Measurements from ENCODE around the gene TEX55. TPM values are rescaled to one million over a fixed set of nuclear protein-coding genes. Genes with fewer than 3 reads are reported as not detected.
A peak's percentile ranks its signal among the peaks of the same experiment; 100 is the strongest.

TEX55 gene
- total and polyA plus RNA-seq, 9 of the 15 experiments (the other 6 are each of a cell fraction or from before 2014, with no cell fraction given), result not detected

DNA sequence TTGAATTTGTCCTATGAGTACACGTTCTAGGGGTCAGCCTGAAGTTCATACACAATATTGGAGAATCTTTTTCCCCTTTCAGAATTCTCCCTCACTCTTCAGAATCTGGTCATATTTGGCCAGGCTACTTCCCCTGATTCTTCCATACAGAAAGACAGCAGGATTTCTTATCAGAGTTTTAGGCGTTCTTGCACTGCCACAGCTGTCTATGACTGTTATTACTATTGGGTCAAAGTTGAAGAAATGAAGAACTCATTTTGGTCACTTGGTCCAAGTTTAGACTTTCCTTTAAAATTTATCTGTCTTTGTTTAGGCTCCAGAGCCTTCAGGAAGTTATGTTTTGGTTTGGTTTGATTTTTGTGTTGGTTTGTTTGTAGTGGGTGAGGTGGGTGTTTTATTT lies 12.0 kb downstream of the TEX55 start:
- Histone ChIP-seq H3K9me3 (replicated peaks; ENCODE audit: control insufficient read depth, insufficient read depth, low read depth, low read length) (no peaks in the 10 kb centered on the region), H3K4me1 (replicated peaks in 1 of 2; ENCODE audit: control insufficient read depth in 2 of 2, insufficient read depth in 2 of 2, low read length in 2 of 2) (no peaks in the 10 kb centered on the region; a peak in 1 of 5 replicates), H2AFZ (ENCODE audit: low read depth, low read length) (no peak overlapping the region), H3K9ac (ENCODE audit: insufficient read depth in 1 of 2, low read depth in 2 of 2, low read length in 2 of 2) (no peak overlapping the region), H3K27me3 (ENCODE audit: control insufficient read depth in 2 of 2, insufficient read depth in 2 of 2, low read length in 2 of 2) (no peaks in the 10 kb centered on the region), H4K20me1 (replicated peaks; ENCODE audit: control insufficient read depth, insufficient read depth, low read length) (no peaks in the 10 kb centered on the region), H3K27ac (ENCODE audit: extremely low read depth, low read depth, low read length) (no peak overlapping the region), H3K4me3 (no peak overlapping the region), H3K4me2 (ENCODE audit: insufficient read depth, low read length) (no peak overlapping the region), H3K79me2 (ENCODE audit: control insufficient read depth, insufficient read depth, low read length) (no peaks in the 10 kb centered on the region), H3K9me1 (ENCODE audit: control insufficient read depth, insufficient read depth, low read length) (no peaks in the 10 kb centered on the region), H3K36me3 (ENCODE audit: control insufficient read depth, insufficient read depth, low read length) (no peaks in the 10 kb centered on the region)
- no peak for TF ChIP-seq ARHGAP35 (IDR thresholded peaks at IDR 0.05; ENCODE audit: partially characterized antibody)
- TF ChIP-seq NR2C1 (IDR thresholded peaks at IDR 0.05), result no peak
- TF ChIP-seq NR2C1 (tag; IDR thresholded peaks at IDR 0.05), result 0 out of 2 replicates have a peak, but pooled peaks have one; percentile 18
- ChIA-PET POLR2A (no interaction called here), CTCF (ENCODE audit: low intra/inter-chr PET ratio) (no interaction called here)
- no peak for ATAC-seq
- 0% methylated on average over 2 of the region's 2 CpGs for WGBS (ENCODE audit: insufficient coverage, low coverage, missing lambda C conversion rate)
- no peak for FAIRE-seq
- intact Hi-C loops (cut with micrococcal nuclease) (no loop called here), in situ Hi-C loops (cut with MboI) (no loop called here)
- no peak for DNase-seq (ENCODE audit: extremely low read depth in 1 of 4, low spot score in 3 of 4)
- BruUV-seq (replicated peaks), result no TSS peak

DNA sequence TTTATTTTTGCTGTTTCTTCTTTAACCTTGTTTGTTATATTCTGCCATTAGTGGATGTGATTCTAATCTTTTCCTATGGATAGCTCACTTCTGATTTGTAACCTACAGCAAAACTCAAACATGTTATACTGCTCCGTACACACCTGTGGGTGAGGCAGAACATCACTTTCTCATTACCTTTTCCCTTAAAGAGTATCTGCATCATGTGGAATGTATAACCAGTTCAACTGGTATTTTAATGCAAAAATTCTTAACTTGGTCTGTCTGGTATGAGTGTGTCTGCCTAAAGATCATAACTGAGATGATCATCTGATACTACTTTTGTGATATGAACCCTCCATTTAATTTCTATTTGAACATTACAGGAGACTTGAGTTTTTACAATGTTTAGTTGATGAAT lies 14.4 kb downstream of the TEX55 start:
- CTCF ChIA-PET (ENCODE audit: low intra/inter-chr PET ratio), result no interaction called here
- TF ChIP-seq, protein P1, sequence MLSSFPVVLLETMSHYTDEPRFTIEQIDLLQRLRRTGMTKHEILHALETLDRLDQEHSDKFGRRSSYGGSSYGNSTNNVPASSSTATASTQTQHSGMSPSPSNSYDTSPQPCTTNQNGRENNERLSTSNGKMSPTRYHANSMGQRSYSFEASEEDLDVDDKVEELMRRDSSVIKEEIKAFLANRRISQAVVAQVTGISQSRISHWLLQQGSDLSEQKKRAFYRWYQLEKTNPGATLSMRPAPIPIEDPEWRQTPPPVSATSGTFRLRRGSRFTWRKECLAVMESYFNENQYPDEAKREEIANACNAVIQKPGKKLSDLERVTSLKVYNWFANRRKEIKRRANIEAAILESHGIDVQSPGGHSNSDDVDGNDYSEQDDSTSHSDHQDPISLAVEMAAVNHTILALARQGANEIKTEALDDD (IDR thresholded peaks at IDR 0.05), result no peak
- no peak for TF ChIP-seq NFIX (CRISPR knock-in tag; IDR thresholded peaks at IDR 0.05; ENCODE audit: low read depth)
- no peak for TF ChIP-seq ZNF282 (CRISPR knock-in tag; IDR thresholded peaks at IDR 0.05)
- no peak for TF ChIP-seq SMARCB1 (IDR thresholded peaks at IDR 0.05; ENCODE audit: insufficient read length, low read depth)
- TF ChIP-seq, protein P2, sequence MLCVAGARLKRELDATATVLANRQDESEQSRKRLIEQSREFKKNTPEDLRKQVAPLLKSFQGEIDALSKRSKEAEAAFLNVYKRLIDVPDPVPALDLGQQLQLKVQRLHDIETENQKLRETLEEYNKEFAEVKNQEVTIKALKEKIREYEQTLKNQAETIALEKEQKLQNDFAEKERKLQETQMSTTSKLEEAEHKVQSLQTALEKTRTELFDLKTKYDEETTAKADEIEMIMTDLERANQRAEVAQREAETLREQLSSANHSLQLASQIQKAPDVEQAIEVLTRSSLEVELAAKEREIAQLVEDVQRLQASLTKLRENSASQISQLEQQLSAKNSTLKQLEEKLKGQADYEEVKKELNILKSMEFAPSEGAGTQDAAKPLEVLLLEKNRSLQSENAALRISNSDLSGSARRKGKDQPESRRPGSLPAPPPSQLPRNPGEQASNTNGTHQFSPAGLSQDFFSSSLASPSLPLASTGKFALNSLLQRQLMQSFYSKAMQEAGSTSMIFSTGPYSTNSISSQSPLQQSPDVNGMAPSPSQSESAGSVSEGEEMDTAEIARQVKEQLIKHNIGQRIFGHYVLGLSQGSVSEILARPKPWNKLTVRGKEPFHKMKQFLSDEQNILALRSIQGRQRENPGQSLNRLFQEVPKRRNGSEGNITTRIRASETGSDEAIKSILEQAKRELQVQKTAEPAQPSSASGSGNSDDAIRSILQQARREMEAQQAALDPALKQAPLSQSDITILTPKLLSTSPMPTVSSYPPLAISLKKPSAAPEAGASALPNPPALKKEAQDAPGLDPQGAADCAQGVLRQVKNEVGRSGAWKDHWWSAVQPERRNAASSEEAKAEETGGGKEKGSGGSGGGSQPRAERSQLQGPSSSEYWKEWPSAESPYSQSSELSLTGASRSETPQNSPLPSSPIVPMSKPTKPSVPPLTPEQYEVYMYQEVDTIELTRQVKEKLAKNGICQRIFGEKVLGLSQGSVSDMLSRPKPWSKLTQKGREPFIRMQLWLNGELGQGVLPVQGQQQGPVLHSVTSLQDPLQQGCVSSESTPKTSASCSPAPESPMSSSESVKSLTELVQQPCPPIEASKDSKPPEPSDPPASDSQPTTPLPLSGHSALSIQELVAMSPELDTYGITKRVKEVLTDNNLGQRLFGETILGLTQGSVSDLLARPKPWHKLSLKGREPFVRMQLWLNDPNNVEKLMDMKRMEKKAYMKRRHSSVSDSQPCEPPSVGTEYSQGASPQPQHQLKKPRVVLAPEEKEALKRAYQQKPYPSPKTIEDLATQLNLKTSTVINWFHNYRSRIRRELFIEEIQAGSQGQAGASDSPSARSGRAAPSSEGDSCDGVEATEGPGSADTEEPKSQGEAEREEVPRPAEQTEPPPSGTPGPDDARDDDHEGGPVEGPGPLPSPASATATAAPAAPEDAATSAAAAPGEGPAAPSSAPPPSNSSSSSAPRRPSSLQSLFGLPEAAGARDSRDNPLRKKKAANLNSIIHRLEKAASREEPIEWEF (CRISPR knock-in tag; IDR thresholded peaks at IDR 0.05), result no peak
- TF ChIP-seq MAFK (IDR thresholded peaks at IDR 0.05; ENCODE audit: low read length), result no peak
- TF ChIP-seq ZNF212 (CRISPR knock-in tag; IDR thresholded peaks at IDR 0.05), result no peak
- no peak for TF ChIP-seq SOX6 (IDR thresholded peaks at IDR 0.05)
- TF ChIP-seq CHCHD3 (CRISPR knock-in tag; IDR thresholded peaks at IDR 0.05), result no peak

More for the DNA sequence above, 14.4 kb downstream of the TEX55 start:
- WGBS (ENCODE audit: insufficient coverage, low coverage, missing lambda C conversion rate), result 18% methylated on average over 1 of the region's 1 CpG
- ATAC-seq (no peak), FAIRE-seq (no peak), DNase-seq (ENCODE audit: extremely low read depth in 1 of 4, low spot score in 3 of 4) (no peak)
- Histone ChIP-seq H3K4me2 (ENCODE audit: insufficient read depth, low read length) (no peak overlapping the region), H3K9me3 (replicated peaks; ENCODE audit: control insufficient read depth, insufficient read depth, low read depth, low read length) (no peaks in the 10 kb centered on the region), H3K36me3 (ENCODE audit: control insufficient read depth, insufficient read depth, low read length) (no peaks in the 10 kb centered on the region), H3K27me3 (ENCODE audit: control insufficient read depth in 2 of 2, insufficient read depth in 2 of 2, low read length in 2 of 2) (no peaks in the 10 kb centered on the region), H3K27ac (ENCODE audit: extremely low read depth, low read depth, low read length) (no peak overlapping the region), H3K4me3 (no peak overlapping the region), H3K9me1 (ENCODE audit: control insufficient read depth, insufficient read depth, low read length) (no peaks in the 10 kb centered on the region), H3K79me2 (ENCODE audit: control insufficient read depth, insufficient read depth, low read length) (no peaks in the 10 kb centered on the region), H4K20me1 (replicated peaks; ENCODE audit: control insufficient read depth, insufficient read depth, low read length) (no peaks in the 10 kb centered on the region), H3K4me1 (replicated peaks in 1 of 2; ENCODE audit: control insufficient read depth in 2 of 2, insufficient read depth in 2 of 2, low read length in 2 of 2) (no peaks in the 10 kb centered on the region; a peak in 1 of 5 replicates), H2AFZ (ENCODE audit: low read depth, low read length) (no peak overlapping the region), H3K9ac (ENCODE audit: insufficient read depth in 1 of 2, low read depth in 2 of 2, low read length in 2 of 2) (no peak overlapping the region)
- no TSS peak for BruUV-seq (replicated peaks)
- intact Hi-C loops (cut with micrococcal nuclease), result no loop called here
- in situ Hi-C loops (cut with MboI), result no loop called here
- POLR2A ChIA-PET, result no interaction called here
